GM04503 (cell line): ENCODE results near the gene TNFRSF6B.

Experiments
- DNase-seq: peaks from one replicate; pipeline ENCODE4 v3.0.0-alpha.2; 2012; ENCODE audit warnings: low read depth

The TNFRSF6B gene

DNA sequence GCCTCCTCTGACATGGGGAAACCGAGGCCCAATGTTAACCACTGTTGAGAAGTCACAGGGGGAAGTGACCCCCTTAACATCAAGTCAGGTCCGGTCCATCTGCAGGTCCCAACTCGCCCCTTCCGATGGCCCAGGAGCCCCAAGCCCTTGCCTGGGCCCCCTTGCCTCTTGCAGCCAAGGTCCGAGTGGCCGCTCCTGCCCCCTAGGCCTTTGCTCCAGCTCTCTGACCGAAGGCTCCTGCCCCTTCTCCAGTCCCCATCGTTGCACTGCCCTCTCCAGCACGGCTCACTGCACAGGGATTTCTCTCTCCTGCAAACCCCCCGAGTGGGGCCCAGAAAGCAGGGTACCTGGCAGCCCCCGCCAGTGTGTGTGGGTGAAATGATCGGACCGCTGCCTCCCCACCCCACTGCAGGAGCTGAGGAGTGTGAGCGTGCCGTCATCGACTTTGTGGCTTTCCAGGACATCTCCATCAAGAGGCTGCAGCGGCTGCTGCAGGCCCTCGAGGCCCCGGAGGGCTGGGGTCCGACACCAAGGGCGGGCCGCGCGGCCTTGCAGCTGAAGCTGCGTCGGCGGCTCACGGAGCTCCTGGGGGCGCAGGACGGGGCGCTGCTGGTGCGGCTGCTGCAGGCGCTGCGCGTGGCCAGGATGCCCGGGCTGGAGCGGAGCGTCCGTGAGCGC lies 1.6 kb downstream of the TNFRSF6B start:
- DNase-seq = no peak

DNA sequence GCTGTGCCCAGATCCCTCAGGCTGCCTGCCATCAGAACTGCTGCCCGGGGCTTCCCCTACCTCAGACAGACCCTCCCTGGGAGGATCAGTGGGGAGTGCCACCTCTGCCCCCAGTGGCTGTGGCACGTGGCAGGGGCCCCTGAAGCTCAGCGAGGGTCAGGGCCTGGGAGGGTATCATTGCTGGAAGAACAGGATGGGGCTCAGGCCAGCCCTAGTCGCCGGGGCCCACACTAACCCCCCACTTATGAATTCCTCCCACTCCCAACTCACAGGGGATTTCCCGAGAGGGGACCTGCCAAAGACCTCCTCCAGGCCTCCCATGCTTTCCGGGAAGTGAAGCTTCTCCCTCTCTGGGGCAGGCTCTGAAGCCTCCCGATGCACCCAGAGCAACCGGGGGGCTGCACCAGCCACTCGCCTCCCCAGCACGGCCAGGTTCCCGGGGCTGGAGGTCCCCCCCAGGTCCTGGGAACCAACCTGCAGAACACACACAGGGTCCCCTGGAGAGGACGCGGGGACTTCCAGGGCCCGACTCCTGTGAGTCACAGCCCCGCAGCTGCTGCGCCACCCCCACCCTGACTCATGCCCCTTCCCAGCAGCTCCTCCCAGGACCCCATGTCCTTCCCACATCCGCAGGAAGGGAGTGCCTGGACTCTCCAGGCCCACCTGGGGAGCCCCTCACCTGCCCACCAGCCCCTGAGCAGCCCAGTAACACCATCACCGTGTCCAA lies 2.5 kb downstream of the TNFRSF6B start:
- peak; percentile 33 for DNase-seq

DNA sequence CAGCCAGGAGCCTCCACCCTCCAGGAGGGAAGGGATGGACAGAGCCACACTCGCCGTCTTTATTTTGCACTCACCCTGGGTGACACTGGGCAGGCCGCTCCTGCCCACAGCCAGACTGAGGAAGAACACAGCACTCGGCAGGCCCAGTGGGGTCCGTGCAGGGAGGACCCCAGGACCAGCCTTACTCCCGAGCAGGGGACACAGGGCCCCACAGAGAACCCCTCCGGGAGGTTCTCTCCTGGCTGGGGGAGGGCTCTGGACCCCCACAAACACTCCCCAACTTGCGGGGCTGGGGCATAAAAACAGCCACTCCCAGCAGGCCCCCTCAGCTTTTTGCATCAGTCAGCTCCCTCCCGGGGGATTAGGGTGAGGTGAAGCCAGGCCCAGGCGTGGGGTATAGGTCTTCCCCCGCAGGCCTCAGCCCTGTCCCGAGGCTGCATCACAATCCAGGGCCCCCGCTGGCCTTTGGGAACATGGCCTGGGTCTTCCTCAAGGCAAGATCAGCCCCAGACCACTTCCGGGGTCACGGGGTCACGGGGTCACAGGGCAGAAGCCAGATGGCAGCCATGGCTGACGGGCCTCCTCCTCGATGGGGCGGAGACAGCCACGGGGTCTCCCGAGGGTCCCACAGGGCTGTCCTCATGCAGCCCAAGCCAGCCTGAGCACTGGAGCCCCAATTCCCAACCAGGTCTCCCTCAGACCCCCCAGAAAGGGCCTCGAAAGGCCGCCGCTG lies 3.2 kb downstream of the TNFRSF6B start:
- DNase-seq = no peak

DNA sequence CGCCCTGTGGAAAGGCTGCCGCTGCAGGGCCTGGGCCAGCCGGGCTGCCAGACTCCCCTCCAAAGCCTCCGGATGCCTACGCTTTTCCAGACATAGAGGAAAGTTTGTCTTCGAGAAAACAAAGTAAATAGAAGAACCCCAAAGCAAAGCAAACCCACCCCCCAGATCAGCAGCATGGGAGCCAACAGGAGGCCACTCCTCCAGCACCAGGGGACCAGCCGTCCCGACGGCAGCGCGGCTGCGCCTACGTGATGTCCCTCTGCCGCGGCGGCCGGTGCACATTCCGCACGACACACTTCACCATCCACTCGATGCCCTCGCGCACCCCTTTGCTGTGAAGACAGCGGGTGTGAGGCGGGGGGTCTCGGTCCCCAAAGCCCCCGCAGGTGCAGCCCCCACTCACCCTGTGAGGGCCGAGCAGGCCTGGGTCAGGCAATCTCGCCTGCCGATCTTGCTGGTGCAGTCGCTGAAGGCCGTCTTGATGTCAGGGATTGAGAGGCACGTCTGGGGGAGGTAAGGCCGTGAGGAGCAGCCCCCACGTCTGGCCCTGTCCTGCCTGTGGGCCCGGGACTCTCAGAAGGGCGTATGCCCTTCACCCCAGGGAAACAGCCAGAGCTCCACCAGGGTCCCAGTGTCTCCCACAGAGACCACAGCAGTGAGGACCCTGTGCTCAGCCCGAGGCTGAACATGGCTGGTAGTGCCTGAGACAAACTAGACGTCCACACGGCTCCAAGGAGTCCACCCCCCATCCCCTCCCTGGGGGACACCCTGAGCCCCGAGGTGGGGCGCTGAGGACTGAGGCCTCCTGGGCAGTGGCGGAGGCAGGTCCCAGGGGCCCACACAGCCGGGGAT lies 4.0 kb downstream of the TNFRSF6B start:
- DNase-seq = no peak

DNA sequence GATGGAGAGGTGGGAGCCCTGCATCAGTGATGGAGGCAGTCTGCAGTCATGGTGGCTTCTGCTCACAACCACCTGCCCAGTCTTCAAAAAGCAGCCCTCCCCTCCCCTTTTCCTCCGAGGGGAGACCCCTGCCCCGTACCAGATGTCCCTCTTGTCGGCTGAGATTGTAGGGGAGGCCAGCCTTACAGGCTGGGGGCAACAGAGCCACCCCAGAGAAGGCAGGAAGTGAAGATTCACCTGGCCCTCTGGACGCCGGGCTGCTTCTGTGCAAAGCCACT lies 4.5 kb downstream of the TNFRSF6B start:
- no peak for DNase-seq

DNA sequence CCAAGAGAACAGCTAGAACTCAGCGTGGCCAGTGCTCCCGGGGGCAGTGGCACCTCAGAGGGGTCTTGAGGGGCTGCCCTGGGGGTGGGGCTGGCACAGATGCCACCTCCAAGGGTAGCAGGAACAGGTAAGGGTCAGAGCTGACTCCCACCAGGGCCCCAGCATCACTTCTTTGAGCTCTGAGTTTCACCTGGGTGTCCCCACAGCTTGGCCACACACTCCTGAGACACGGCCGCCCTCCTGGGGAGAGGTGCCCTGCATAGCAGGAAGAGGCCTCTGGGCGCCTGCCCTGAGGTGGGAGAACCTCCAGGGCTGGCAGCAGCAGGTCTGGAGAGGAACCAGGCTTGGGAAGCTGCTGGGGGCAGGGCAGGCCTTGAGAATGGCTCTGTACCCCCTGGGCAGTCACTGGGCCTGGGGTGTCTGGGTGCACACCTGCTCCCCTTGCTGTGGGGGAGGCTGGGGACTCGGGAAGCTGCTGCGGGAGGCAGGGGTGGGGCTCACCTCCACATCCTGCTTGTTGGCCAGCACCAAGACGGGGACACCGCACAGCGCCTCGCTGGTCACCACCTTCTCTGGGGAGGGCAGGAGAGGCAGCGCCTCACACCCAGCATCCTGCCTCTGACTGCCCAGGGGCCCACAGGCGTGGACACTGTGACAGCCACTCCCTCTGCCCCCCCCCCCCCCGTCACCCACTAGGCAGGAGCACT lies 5.0 kb downstream of the TNFRSF6B start:
- DNase-seq = no peak

DNA sequence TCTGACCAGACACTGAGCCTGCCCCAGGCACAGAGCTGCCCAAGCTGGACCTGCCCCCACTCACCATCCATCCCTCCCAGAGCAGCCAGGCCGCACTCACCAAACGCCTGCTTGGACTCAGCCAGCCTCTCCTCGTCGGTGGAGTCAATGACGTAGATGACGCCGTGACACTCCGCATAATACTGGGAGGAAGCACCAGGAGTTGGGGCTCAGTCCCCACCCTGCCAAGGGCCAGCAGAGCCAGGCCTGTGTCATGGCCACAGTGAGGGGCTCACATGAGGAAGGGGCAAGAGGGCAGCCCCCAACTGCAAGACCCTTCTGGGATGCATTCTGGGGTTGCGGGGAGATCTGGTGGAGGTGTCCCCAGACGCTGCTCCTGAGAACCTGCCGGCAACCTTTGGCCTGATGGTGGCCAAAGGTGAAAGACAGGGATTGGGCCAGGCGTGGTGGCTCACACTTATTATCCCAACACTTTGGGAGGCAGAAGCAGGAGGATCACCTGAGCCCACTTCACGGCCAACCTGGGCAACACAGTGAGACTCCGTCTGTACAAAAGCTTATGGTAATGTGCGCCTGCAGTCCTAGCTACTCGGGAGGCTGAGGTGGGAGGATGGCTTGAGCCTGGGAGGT lies 5.7 kb downstream of the TNFRSF6B start:
- DNase-seq = no peak

DNA sequence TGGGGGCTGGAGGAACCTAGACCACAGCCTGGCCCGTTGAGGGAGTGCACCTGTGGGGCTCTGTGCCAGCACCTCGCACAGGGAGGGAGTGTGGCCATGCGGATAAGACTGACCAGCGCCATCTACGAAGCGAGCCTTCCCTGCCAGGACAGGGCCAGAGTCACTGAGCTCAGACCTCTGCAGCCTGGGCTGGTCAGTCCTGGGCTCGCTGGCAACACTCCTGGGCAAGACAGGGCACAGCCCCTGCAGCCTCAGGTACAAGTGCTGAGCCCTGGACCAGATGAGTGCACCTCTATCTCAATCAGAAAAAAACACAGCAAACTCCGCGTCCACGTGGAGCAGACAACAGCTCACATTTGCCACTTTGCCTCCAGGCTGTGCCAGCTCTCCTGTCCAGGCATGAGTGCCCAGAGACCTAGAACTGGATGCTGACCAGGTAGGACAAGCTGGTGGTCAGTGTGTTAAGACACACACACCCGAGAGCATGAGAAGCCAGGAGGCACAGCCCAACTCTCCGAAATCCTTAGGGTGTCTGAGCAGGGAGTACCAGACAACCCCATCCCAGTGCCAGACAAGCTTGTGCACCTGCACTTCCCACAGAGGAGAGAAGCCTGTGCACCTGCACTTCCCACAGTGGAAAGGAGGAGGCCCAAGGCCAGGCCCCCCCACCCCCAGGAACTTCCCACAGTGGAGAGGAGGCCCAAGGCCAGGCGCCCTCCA lies 6.5 kb downstream of the TNFRSF6B start:
- DNase-seq = no peak

DNA sequence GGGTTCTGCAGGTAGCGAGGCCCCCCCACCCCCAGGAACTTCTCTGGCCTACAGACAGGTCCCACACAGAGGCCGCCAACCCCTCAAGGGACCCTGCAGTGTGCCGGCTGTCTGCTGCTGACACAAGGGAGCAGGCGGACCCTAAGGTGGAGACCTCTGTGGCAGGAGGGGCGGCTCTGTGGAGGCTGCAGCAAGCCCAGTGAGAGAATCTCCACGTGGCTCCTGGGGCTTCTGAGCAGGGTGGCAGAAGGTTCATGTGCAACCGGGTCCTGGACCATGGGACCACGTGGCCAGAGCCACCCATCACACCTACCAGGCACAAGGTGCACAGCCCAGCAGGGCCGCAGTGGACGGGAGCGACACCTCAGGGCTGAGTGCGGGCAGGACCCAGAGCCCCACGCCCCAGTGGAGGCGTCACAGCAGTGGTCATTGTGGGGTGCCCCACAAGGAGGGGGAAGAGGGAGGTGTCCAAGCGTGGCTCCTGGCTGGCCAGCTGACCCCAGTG lies 7.1 kb downstream of the TNFRSF6B start:
- no peak for DNase-seq

DNA sequence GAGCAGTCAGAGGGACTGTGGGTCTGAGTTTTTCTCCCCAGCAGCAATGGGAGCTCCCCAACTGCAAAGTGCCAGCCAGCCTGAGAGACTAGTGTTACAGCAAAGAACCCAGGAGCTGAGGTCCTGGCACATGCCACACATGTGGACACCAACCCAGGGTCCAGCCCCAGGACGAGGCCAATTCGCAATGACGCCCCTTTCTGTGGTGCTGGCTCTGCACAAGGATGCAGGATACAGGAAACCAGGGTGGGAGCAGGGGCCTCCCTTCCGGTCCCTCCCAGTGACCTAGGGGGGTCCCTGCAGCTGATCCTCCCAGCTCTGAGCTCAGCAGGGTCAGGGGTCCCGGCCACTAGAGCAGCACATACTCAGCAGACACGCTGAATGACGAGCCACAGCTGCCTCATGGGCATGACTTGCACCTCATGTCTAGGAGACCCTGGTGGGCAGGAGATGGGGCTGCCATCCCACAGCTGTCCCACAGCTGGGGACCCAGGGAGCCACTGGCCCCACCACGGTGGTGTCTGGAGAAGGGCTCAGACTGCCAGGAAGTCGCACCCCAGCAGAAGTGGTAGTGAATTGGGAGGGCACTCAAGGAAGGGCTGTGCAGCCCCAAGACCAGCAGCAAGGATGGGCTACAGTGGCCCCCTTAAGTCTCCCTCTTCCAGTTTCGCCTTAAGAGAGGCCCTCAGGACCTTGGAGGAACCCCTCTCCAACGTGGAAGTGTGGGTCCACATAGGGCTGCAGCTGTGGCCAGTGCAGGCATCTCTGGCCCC lies 7.7 kb downstream of the TNFRSF6B start:
- DNase-seq = no peak

DNA sequence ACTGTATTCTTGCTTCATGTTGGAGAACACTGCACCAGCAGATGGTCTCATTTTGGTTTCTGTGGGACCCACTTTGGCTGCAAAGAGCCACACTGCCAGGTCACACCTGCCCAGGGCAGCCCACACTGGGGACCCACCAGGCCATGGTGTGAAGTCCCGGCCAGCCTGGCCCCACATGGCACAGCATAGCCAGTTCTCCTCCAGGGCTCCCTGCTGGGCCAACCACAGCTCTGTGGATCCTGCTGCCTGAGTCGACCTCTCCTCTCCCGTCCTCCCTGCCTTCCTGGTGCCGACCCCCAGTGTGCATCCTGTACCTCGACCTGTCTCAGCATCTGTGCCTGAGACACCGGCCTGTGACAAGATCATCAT lies 8.3 kb downstream of the TNFRSF6B start:
- DNase-seq = no peak

DNA sequence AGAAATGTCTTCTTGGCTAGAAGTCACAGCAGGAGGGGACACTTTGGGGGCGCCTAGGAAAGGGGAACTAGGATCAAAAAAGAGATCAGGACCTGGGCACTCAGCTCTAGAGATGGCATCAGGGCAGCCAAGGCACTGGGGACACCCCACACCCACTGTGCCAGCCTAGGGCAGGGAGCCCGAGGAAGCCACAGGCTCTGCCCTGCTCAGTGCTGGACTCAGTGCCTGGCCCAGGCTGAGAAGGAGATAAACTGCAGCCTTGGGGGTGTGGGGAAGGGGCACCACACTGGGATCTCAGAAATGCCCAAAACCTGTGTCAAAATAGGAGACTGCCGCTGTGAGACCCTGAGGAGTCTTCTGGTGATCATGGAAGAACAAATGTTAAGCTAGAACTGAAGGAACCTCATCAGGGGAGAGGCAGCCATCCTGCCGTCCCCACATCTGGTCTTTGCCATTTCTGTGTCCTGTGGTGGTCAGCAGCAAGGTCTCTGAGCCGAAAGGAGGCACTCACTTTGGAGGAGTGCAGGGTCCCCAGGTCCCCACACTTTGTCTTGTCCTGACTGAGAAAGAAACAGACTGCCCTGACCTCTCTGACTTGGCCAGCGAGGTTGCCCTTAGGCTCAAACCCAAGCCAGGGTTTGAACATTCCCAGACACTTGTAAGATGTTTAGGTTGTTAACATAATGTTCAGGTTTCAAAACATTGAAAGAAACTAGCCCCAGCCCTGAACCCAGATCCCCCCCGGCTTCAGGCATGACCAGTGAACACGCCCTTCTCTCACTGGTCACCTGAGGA lies 9.0 kb downstream of the TNFRSF6B start:
- no peak for DNase-seq

DNA sequence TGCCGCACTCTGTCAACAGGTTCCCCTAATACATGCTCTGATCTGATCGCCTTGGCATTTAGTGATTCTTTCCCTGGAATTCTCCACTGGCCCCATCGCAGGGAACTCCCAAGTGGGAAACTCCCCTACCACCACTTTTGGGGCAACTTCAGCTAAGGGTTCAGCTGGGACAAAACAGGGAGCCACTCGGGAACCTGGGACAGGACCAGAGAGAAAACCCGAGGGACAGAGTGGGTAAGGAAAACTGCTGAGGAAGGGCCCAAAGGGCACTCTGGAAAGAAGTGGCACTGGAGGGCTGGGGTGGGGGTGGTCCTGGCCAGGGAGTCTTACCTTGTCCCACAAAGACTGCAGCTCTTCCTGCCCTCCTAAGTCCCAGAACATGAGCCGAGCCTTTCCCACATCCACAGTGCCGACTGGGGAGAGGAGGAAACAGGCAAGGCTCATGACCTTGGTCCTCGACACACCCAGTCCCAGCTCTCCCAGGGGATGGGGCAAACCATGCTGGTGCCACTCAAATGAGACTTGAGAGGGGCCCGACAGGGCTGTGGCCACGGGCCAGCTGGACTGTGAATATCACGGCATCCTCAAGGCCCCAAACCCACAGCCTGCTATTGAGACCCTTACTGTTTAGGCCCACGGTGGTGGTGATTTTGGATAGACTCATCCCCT lies 9.7 kb downstream of the TNFRSF6B start:
- DNase-seq = no peak

DNA sequence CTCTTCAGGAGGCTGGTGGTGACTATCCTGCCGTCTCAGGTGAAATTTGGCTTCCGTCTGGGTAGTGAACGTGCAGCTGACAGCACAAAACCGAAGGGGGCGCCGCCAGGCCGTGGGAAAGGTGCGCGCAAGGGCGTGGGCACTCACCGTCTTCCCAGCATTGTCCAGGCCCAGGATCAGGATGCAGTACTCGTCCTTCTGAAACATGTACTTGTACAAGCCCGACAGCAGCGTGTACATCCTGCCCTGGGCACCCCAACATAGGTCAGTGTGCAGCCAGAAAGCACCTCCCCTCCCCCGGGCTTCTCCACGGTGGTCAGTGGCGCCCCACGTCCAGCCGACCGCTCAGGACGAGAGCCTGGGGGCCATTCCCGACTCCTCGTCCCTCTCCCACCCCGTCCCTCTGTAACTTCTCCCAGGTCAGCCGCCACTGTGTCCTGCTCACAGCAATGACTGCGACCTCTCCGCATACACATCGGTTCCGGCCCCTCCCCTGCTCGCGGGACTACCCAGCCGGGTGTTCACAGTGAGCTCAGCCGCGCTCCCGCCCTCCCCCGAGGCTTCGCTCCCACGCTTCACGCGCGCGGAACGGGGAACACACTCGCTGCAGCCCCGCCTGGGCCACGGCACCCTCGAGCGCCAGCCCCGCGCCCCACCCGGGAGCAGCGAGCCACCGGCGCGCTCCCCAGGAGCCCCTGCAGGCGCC lies 10.6 kb downstream of the TNFRSF6B start:
- no peak for DNase-seq

DNA sequence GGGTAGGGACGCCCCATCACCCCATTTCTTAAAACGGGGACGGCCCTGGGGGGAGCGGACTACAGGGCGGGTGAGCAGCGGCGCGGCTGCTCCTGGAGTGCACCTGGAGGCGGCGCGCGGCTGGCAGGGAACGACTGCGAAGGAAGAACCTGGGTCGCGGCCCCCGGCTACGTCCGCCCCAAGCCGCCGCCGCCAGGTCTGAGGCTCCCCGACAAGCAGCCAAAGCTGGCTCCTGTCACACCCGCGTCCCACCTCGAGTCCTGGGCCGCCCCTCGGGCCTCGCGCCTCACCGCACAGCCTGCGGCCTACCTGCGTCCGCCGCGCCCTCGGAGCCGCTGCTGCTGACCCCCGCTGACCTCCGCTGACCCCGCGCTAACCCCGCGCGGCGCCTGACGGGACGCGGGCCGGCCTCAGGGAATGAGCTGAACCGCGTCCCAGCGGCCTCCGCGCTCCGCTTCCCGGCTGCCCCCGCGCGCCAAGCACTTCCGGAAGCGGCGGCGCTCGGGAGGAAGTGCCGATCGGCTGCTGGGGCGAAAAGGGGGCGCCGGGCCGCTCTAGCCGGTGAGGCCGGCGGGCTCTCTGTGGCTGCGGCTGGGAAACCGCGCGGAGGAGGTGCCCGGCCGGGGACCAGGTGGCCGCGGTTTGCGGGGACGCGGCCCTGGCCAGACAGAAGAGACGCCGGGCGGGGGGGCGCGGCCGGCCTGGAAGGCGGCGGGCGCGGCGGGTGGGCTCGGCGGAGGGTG lies 11.3 kb downstream of the TNFRSF6B start, which contains the start of the genes ARFRP1 and ZGPAT:
TSS of gene ARFRP1 (minus strand) at position 419 of the 743 bp plus-strand sequence. CDS start 885 bp downstream, outside the sequence.
TSS of gene ZGPAT (plus strand) at position 482 of the 743 bp plus-strand sequence. CDS start 542 bp downstream, outside the sequence.
- peak; percentile 28 for DNase-seq

DNA sequence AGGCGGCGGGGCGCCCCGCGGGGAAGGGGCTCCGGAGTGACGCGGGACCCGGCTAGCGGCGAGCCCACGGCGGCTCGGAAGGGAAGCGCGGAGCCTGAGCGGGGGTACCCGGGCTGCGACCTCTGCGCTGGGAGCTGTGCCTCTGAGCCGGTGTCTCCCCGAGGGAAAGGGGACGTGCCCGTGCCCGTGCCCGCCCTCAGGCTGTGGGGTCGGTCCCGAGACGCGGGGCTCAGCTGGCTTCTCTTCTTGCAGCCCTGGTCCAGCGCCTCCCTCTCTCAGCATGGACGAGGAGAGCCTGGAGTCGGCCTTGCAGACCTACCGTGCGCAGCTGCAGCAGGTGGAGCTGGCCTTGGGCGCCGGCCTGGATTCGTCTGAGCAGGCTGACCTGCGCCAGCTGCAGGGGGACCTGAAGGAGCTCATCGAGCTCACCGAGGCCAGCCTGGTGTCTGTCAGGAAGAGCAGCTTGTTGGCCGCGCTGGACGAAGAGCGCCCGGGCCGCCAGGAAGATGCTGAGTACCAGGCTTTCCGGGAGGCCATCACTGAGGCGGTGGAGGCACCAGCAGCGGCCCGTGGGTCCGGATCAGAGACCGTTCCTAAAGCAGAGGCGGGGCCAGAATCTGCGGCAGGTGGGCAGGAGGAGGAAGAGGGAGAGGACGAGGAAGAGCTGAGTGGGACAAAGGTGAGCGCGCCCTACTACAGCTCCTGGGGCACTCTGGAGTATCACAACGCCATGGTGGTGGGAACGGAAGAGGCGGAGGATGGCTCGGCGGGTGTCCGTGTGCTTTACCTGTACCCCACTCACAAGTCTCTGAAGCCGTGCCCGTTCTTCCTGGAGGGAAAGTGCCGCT lies 12.1 kb downstream of the TNFRSF6B start:
- no peak for DNase-seq
